Panc1 (cell line): ENCODE data around the gene CLUH. TPM values are rescaled to one million over a fixed set of nuclear protein-coding genes. Genes with fewer than 3 reads are reported as not detected.
"Not testable (repeated sequence)": the region's sequence is repeated elsewhere in the genome, so short reads cannot be mapped to it uniquely, and the experiment has no call there.

Source experiments
- ATAC-seq: fragments of 200-7000 bp; cut with Tn5 transposase; 2 replicates; pipeline ENCODE4 v1.9.1; 2020; ENCODE audit warnings: mild to moderate bottlenecking, moderate library complexity
- BruUV-seq: library from RNA; stranded (reverse); fragments of 400-500 nt; replicated peaks from 2 replicates; lab custom pipeline; 2021; lab: Mats Ljungman, UMichigan
- CTCF ChIA-PET: fragments of 300-600 bp; sonication (Branson Sonifier 250); formaldehyde crosslinking; loops from one replicate; lab custom pipeline; 2022; ENCODE audit warnings: antibody characterized with exemption; lab: Charles Lee
- POLR2A ChIA-PET: fragments of 300-600 bp; sonication (Branson Sonifier 250); formaldehyde crosslinking; loops from one replicate; lab custom pipeline; 2022; ENCODE audit warnings: antibody characterized with exemption; lab: Charles Lee
- DNase-seq: peaks from one replicate; pipeline ENCODE4 v3.0.0-alpha.2; 2010; ENCODE audit warnings: low read depth, low spot score
- H3K27ac ChIP-seq: 2 replicates; pipeline ENCODE4 v1.5.1; 2011; ENCODE audit warnings: mild to moderate bottlenecking, low read length, inconsistent platforms
- H3K27me3 ChIP-seq: fragments of 200-500 bp; sonication (Bioruptor generic); 2 replicates; pipeline ENCODE4 v1.6.0; 2014; ENCODE audit warnings: low read length, inconsistent platforms; ENCODE audit not compliant: control insufficient read depth, insufficient read depth
- H3K36me3 ChIP-seq: fragments of 200-500 bp; sonication (Bioruptor generic); 2 replicates; pipeline ENCODE4 v1.5.1; 2014; ENCODE audit warnings: inconsistent platforms, mild to moderate bottlenecking, low read length, moderate library complexity; ENCODE audit not compliant: control insufficient read depth, insufficient read depth
- H3K4me1 ChIP-seq: 2 replicates; pipeline ENCODE4 v1.5.1; 2011; ENCODE audit warnings: inconsistent platforms, mild to moderate bottlenecking, low read length, moderate library complexity; ENCODE audit not compliant: control insufficient read depth, insufficient read depth
- H3K4me3 ChIP-seq, 2 experiments: 2 replicates each; pipeline ENCODE4 v1.5.1; 2011 to 2012; ENCODE audit warnings: low read depth in 2 of 2, low read length in 2 of 2, mild to moderate bottlenecking in 2 of 2, inconsistent platforms in 1 of 2, moderate library complexity in 1 of 2
- H3K9me3 ChIP-seq: fragments of 200-500 bp; sonication (Bioruptor generic); 2 replicates; pipeline ENCODE4 v1.5.1; 2014; ENCODE audit warnings: low read depth, mild to moderate bottlenecking, inconsistent platforms, low read length, moderate library complexity; ENCODE audit not compliant: control insufficient read depth, insufficient read depth
- POLR2AphosphoS5 ChIP-seq: IDR thresholded peaks from 2 replicates; pipeline ENCODE4 v1.6.1; 2012; ENCODE audit warnings: mild to moderate bottlenecking, low read depth, low read length, moderate library complexity
- REST ChIP-seq, 2 experiments: IDR thresholded peaks; 2 replicates each; pipeline ENCODE4 v1.6.1; 2011 to 2012; ENCODE audit warnings: low read depth in 2 of 2, control low read depth in 1 of 2, low read length in 1 of 2, mild to moderate bottlenecking in 1 of 2, moderate library complexity in 1 of 2; ENCODE audit not compliant: insufficient read depth in 1 of 2
- SIN3A ChIP-seq: IDR thresholded peaks from 2 replicates; pipeline ENCODE4 v1.6.1; 2012; ENCODE audit warnings: low read depth, mild to moderate bottlenecking, low read length, moderate library complexity, borderline replicate concordance; ENCODE audit not compliant: insufficient read depth
- TCF7L2 ChIP-seq: IDR thresholded peaks from 2 replicates; pipeline ENCODE4 v1.6.1; 2011; ENCODE audit warnings: mild to moderate bottlenecking, low read depth, low read length, inconsistent platforms
- in situ Hi-C: cut with HindIII; loops from 2 replicates; pipeline ENCODE4 v1.10.0; 2016; ENCODE audit warnings: low sequenced_read_pairs, low pct_unique_long_range_greater_than_20kb
- intact Hi-C: fragments of 100-400 bp; cut with micrococcal nuclease; formaldehyde crosslinking; loops from one replicate; pipeline ENCODE4 v1.10.0; 2022; ENCODE audit not compliant: unreplicated experiment
- total RNA-seq: library from RNA; stranded (reverse); gene quantifications from one replicate; pipeline ENCODE4 v1.2.1, GENCODE V29; 2021; ENCODE audit not compliant: unreplicated experiment
- TF ChIP-seq, protein P1 (sequence below): fragments of 450-650 bp; IDR thresholded peaks from 2 replicates; pipeline ENCODE4 v1.5.1; 2017; ENCODE audit warnings: mild to moderate bottlenecking

The CLUH gene
- total RNA-seq, 1 experiment from 2014 or later: 119 TPM

GRCh38 chr17:2656283-2656682 is 55.3 kb downstream of the CLUH start:
- H3K4me3 ChIP-seq: no peak overlapping the region
- no peak overlapping the region for H3K27ac ChIP-seq
- no peaks in the 10 kb centered on the region for H3K36me3 ChIP-seq
- BruUV-seq: no TSS peak
- DNase-seq (no peak), ATAC-seq (no peak)
- intact Hi-C loops: no loop called here
- ChIA-PET POLR2A (no interaction called here), CTCF (no interaction called here)
- TF ChIP-seq REST (IDR thresholded peaks at IDR 0.05; ENCODE audit: insufficient read depth in 1 of 2, low read depth in 2 of 2, low read length in 1 of 2): no peak
- TF ChIP-seq POLR2AphosphoS5: no peak
- TF ChIP-seq SIN3A: no peak
- TF ChIP-seq, protein P1, sequence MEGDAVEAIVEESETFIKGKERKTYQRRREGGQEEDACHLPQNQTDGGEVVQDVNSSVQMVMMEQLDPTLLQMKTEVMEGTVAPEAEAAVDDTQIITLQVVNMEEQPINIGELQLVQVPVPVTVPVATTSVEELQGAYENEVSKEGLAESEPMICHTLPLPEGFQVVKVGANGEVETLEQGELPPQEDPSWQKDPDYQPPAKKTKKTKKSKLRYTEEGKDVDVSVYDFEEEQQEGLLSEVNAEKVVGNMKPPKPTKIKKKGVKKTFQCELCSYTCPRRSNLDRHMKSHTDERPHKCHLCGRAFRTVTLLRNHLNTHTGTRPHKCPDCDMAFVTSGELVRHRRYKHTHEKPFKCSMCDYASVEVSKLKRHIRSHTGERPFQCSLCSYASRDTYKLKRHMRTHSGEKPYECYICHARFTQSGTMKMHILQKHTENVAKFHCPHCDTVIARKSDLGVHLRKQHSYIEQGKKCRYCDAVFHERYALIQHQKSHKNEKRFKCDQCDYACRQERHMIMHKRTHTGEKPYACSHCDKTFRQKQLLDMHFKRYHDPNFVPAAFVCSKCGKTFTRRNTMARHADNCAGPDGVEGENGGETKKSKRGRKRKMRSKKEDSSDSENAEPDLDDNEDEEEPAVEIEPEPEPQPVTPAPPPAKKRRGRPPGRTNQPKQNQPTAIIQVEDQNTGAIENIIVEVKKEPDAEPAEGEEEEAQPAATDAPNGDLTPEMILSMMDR: no peak
- no peak for TF ChIP-seq TCF7L2
- H3K27me3 ChIP-seq: no peaks in the 10 kb centered on the region
- no peaks in the 10 kb centered on the region for H3K9me3 ChIP-seq
- H3K4me1 ChIP-seq: 0 out of 2 replicates have a peak, but pooled peaks cover 4% of the 10 kb centered on the region
- in situ Hi-C loops: no loop called here

- DNase-seq (no peak), ATAC-seq (no peak)
- ChIA-PET CTCF (no interaction called here), POLR2A (no interaction called here)
- Histone ChIP-seq H3K4me1 (peaks cover 6% of the 10 kb centered on the region; the same call in 1 of the 2 replicates), H3K9me3 (no peaks in the 10 kb centered on the region), H3K27me3 (no peaks in the 10 kb centered on the region), H3K4me3 (no peak overlapping the region), H3K36me3 (no peaks in the 10 kb centered on the region), H3K27ac (no peak overlapping the region)
- TF ChIP-seq, protein P1: no peak
- TF ChIP-seq SIN3A: no peak
- TF ChIP-seq POLR2AphosphoS5: no peak
- no peak for TF ChIP-seq TCF7L2
- no peak for TF ChIP-seq REST (IDR thresholded peaks at IDR 0.05; ENCODE audit: insufficient read depth in 1 of 2, low read depth in 2 of 2, low read length in 1 of 2)
- intact Hi-C loops: no loop called here
- in situ Hi-C loops: no loop called here
- no TSS peak for BruUV-seq
Measured at GRCh38 chr17:2655546-2655945, 56.0 kb downstream of the CLUH start.

- in situ Hi-C loops, H3K9me3 ChIP-seq, H3K36me3 ChIP-seq, H3K4me1 ChIP-seq, DNase-seq, BruUV-seq, CTCF ChIA-PET, ATAC-seq, intact Hi-C loops, H3K27ac ChIP-seq, POLR2A ChIA-PET, H3K4me3 ChIP-seq, H3K27me3 ChIP-seq: not testable (repeated sequence)
Measured at GRCh38 chr17:2652911-2653310, 58.7 kb downstream of the CLUH start.
